ENCODE data around the gene FUS.
A peak's percentile ranks its signal among the peaks of the same experiment; 100 is the strongest.

DNA sequence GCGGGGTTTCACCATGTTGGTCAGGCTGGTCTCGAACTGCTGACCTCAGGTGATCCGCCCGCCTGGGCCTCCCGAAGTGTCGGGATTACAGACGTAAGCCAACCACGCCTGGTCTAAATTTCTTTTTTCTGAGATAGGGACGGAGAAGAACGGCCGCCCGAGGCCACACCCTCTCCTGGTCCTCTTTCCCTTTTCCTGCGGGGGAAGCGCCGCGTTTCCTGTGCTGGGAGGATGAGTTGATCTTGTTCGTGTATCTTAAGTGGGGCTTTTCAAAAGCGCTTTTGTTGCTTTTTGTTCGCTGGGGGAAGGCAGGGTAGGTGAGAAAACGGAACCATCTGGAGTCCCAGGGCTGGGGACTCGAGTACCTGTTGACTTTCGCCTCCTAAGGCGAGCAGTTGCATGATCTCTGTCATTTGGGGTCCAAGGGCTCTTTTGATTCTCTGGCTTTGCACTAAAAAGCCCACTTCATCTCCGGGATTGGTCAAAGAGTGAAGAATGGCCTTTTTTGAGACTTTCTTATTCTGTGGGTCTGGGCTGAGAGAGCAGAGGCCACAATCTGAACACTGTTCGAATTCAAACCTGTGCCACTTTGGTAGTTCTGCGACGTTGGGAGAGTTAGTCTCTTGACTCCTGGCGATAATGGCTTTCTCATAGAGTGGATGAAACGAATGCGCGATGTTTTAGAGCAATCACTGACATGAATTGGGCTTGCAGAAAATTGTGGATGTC is 1.3 kb downstream of the FUS start:
- peak in 1 of 2 experiments; percentile 13; a peak in 1 of 4 replicates for TF ChIP-seq SIN3A (conservative IDR thresholded peaks at IDR 0.05 in 1 of 2, IDR thresholded peaks at IDR 0.05 in 1 of 2; ENCODE audit: low read depth in 1 of 2, low read length in 2 of 2)
- TF ChIP-seq, protein P1, sequence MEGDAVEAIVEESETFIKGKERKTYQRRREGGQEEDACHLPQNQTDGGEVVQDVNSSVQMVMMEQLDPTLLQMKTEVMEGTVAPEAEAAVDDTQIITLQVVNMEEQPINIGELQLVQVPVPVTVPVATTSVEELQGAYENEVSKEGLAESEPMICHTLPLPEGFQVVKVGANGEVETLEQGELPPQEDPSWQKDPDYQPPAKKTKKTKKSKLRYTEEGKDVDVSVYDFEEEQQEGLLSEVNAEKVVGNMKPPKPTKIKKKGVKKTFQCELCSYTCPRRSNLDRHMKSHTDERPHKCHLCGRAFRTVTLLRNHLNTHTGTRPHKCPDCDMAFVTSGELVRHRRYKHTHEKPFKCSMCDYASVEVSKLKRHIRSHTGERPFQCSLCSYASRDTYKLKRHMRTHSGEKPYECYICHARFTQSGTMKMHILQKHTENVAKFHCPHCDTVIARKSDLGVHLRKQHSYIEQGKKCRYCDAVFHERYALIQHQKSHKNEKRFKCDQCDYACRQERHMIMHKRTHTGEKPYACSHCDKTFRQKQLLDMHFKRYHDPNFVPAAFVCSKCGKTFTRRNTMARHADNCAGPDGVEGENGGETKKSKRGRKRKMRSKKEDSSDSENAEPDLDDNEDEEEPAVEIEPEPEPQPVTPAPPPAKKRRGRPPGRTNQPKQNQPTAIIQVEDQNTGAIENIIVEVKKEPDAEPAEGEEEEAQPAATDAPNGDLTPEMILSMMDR (IDR thresholded peaks at IDR 0.05; ENCODE audit: control extremely low read depth in 1 of 3, insufficient read depth in 1 of 3, low read depth in 1 of 3, low read length in 3 of 3): no peak
- no peak for TF ChIP-seq POU5F1 (IDR thresholded peaks at IDR 0.05; ENCODE audit: low read depth, low read length)
